GM12801 (cell line): ENCODE data around the gene FOXRED1.

Experiments used
- CTCF ChIP-seq: IDR thresholded peaks from one replicate; pipeline ENCODE4 v1.5.1; 2011; ENCODE audit warnings: control low read depth; ENCODE audit not compliant: insufficient read length; ENCODE audit errors: extremely low read depth

FOXRED1 gene

GRCh38 chr11:126313826-126314225, 44.9 kb downstream of the FOXRED1 start:
- TF ChIP-seq CTCF: no peak

DNA sequence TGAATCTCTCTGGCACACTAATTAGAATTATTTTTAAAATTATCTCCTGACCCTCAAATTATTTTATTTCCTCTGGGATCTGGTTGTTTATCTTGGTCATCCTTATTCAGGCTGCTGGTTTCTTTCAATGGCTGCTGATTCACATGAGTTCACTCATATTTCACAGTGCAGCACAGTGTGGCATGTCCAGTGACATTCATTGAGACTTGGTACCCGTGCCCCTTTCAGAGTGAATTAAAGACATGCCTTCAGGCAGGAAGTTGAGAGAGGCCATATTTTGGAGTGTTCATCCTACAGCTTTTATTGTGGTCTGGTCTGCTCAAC, 48.4 kb downstream of the FOXRED1 start:
- no peak for TF ChIP-seq CTCF

DNA sequence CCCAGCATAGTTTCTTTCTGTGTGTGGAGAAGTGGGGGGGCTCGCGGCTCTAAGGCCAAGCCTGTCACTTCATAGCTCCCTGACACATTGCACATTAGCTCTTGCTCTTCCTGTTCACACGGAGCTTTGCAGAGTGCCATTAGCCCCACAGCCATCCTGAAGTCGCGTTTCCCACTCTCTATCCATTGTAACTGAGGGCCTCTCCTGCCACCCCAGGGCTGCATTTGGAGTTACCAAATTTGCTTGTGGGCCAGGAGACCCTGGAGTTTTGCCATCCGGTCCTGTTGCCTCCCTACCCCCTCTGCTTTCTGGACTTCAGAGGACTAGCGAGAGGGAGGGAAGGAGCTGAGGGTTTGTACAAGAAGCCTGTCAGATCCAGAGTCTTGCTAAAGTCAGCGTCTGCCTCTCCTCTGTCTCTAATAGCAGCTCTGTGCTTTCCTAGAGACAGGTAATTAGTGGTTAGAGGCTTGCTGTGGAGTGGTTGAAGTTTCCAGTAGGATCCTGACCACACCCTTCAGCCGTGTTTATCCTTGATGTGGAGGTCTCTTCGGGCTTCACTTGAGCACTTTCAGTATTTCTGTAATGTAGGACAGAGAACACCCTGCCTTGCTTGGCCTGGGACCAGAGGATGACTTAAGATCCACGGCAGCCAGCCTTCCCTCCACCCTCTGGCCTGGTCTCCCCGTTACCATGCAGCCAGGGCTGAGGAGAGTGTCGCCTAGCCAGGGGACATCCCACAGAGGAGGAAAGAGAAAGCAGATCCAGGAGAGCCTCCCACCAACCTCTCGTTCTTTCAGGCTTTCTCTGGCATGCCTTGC, 49.0 kb downstream of the FOXRED1 start:
- no peak for TF ChIP-seq CTCF

DNA sequence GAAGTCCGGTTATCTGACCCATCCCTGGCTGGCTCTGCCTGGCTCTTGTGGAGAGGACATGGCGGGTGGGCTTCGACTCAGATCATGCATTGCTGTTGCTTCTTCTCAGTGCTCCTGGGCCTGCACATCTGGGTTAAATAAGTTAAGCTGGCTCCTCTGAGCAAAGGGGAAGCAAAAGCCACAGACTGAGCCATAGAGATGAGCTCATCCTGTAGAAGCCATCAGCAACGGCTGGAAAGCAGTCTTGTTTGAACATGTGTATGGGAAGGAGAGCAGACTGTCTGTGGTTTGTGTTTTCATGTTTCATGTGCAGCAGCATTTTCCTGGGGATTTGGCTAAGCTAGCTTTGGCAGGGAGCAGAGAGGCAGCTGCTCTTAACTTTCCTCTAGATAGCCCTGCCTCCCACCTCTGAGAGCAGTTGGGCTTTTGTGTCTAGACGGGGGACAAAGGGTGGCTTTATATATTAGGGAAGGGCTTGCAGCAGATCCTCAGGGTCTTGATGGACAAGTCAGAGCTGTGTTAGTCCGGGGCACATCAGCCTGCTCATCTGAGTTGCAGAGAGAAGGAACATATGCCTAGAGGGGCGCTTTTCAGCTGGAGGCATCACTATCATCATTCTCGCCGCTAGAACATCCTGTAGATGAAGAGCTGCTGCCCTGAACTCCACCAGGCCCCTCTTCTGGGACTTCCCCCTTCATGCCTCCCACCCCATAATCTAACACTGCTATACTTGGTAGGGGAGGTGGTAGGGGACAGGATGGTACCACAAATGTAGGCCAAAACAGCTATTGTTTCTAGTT, 49.8 kb downstream of the FOXRED1 start:
- TF ChIP-seq CTCF: no peak

GRCh38 chr11:126319374-126319740, 50.4 kb downstream of the FOXRED1 start:
- no peak for TF ChIP-seq CTCF

DNA sequence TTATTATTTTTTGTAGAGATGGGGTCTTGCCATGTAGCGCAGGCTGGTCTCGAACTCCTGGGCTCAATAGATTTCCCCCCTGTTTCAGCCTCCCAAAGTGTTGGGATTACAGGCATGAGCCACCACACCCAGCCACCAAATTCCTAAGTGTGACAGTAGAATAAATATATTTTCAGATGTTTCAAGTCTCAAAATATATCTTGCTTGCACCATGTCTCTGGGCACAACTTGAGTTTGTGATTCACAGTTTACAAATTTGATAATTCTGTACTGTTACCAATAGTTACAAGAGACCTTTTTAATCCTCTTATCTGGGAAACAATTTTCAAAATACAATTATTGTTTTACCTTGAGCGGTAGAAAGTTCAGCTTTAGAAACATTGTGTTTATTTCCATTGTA, 54.0 kb downstream of the FOXRED1 start:
- TF ChIP-seq CTCF: no peak

GRCh38 chr11:126327281-126328000, 58.5 kb downstream of the FOXRED1 start:
- no peak for TF ChIP-seq CTCF
